Stimulated activated CD4-positive, alpha-beta T cell treated with anti-CD3 and anti-CD28 coated beads, Interleukin-12 subunit alpha, Interleukin-12 subunit beta, amount 100 ng/mL, for 48 hours (primary cell): ENCODE results near the gene ACVR1B.

Experiments
- DNase-seq, 3 donors: peaks; one replicate each; pipeline ENCODE4 v3.0.0-alpha.2; 2020; ENCODE audit warnings: low read depth in 2 of 3, low spot score in 1 of 3

Gene ACVR1B

DNA sequence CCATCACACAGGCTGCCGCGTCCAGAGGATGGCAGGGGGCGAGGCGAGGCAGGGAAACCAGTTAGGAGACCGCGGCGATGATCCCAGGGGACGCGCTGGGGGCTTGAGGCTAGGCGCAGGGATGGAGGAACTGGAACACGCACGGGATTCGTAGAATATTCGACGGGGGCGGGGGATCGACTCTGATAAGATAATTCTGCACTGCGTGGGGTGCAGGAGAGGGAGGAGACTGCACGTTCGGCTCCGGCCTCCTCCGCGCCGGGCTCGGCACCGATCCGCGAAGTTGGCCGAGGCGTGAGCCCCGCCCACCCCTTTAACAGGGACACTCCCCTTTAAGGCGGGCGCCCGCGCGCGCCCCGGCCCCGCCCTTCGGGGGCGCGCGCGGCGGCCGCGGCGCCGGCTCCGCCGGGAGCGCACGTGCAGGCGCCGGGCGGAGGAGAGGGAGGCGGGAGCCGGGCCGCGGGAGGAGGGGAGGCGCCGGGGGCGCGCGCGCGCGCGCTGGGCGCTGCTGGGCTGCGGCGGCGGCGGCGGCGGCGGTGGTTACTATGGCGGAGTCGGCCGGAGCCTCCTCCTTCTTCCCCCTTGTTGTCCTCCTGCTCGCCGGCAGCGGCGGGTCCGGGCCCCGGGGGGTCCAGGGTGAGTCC lies at the start of gene ACVR1B:
Gene ACVR1B (plus strand): TSS at position 501 of the 644 bp plus-strand sequence. CDS start 45 bp downstream, at position 546.
- DNase-seq, result peak; percentile 79 to 86 (median 84)

- no peak for DNase-seq
These were observed 49.6 kb upstream of the ACVR1B start for GRCh38 chr12:51901881-51902280.

DNA sequence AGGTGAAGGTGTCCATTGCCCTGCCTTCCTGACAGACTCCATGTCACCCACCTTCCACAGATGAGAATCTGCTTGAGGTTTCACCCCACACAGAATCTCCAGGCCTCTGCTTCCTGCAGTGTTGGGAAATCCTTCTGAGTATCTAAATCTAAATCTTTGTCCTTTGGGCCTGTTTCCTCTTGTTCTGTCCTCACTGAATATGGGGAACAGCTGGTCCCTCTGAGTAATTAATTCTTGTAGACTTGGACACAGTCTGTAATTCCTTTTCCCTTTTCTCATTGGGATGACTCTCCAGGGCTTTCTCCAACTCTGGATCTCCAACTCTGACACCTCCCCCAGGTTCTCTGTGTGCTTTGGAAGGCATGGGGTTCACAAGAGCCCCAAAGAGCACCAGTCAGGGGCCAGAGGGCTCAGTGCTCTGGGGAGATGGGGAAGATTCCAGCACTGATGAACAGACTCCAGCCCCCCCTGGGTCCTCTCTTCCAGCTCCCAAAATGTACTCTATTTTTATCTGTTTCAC lies 46.5 kb upstream of the ACVR1B start:
- DNase-seq, result no peak

GRCh38 chr12:51905471-51906429 lies 45.7 kb upstream of the ACVR1B start:
- DNase-seq, result no peak

DNA sequence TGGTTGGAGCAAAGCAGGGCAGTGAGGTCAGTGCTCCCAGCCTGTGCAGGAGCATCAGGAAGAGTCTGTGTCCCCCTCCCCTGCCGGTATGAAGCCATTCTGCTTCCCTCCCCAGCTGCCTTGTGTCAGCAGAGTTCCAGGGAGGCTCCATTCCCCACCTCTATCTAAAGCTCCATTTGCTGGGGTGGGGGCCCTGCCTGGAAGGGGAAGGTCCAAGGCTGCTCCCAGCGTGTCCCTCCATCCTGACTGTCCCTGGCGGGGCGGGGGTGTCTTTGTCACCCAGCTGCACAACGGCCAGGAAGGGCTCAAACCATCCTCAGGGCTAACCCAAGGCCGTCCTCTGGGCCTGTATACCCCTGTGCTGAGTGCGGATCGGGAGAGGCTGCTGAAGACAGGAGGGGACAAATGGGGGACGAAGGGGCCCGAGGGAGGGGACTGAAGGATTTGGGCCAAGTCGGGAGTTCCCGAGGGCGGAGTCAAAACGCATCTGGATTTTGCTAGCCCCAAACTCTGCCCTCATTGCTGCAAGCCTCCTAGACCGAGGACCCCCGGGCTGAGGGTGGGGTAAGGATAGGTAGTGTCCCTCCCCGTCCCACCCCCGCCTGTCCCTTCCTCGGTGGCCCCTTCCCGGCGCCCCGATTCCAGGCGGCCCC lies 44.9 kb upstream of the ACVR1B start:
- no peak for DNase-seq

DNA sequence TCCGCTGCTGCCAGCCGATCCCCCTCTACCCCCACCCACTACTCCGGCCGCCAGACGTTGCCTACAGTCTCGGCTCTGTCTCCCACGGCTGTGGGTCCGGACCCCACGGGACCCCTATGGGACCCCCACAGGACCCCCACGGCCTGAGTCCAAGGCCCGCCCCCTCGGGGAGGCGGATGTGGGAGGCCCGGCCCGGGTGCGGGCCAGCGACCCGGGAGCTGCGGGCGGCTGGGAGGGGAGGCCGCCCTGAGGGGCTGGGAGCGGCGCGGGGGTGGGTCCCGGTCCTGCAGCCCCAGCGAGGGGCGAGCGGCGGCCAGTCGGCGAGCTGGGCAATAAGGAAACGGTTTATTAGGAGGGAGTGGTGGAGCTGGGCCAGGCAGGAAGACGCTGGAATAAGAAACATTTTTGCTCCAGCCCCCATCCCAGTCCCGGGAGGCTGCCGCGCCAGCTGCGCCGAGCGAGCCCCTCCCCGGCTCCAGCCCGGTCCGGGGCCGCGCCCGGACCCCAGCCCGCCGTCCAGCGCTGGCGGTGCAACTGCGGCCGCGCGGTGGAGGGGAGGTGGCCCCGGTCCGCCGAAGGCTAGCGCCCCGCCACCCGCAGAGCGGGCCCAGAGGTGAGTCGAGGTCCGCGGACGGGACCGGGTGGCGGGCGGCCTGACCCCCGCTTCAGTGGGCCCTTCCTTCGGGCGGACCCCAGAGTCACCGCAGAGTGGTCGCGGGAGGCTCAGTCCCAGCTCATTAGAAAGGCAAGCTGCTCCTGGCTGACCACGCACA lies 44.2 kb upstream of the ACVR1B start, which contains the start of gene ACVRL1:
Gene ACVRL1 (plus strand): TSS at position 422 of the 773 bp plus-strand sequence. CDS start 4,971 bp downstream, outside the sequence.
- DNase-seq, result no peak

DNA sequence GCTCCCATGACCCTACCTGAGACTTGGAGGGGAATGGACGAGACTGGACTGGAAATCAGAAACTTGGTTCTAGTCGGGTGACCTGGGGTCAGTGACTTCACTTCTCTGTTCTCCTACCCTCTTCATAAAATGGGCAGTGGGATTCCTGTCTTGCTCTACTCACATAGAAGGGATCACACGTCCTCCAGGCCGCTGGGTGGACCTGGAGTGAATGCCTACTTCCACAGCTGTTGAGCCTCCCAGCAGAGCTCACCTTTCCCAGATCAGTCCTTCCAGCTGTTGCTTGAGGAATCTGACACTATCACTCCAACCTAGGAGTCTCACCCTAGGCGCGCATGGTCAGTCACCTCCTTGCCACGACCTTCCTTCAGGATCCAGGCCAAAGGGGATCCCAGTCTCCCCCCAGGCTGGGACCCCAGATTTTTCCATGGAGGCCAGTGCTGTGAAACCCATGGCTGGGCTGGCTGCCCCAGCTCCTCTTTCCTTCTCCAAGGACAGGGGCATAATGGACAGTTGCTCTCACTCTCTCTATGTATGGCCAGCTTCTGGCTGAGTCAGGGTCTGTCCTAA lies 43.6 kb upstream of the ACVR1B start:
- DNase-seq, result no peak

DNA sequence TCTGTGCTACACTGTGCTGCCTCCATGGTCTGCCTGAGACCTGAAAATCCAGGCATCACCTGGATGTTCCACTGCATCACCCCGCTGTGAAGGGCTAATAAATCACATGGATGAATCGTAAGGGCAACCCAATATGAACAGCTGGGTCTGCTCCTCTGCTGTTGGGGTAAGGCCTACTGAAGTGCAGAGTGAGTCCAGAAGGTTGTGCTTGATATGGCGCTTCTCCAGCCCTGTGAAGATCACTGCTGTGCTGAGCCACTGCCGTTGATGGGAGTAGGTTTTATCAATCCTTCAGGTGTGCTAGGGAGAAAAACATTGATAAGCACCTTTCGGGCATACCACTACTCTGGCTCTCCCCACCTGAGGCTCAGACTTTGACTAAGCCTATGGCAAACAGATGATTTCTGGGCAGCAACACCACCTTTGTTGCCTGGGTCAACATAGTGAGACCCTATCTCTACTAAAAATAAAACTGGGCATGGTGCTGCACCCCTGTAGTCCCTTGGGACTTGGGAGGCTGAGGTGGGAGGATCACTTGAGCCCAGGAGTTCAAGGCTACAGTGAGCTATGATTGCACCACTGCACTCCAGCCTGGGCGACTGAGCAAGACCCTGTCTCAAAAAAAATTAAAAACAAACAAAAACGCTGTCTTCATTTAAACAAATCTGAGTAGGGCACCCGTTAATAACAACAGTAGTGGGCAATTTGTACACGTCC lies 42.5 kb upstream of the ACVR1B start:
- no peak for DNase-seq

- DNase-seq, result no peak
These were observed 41.3 kb upstream of the ACVR1B start for GRCh38 chr12:51910168-51910567.

GRCh38 chr12:51910691-51911090 lies 40.8 kb upstream of the ACVR1B start:
- no peak for DNase-seq

- no peak for DNase-seq
These were observed 40.2 kb upstream of the ACVR1B start for GRCh38 chr12:51911307-51911706.

DNA sequence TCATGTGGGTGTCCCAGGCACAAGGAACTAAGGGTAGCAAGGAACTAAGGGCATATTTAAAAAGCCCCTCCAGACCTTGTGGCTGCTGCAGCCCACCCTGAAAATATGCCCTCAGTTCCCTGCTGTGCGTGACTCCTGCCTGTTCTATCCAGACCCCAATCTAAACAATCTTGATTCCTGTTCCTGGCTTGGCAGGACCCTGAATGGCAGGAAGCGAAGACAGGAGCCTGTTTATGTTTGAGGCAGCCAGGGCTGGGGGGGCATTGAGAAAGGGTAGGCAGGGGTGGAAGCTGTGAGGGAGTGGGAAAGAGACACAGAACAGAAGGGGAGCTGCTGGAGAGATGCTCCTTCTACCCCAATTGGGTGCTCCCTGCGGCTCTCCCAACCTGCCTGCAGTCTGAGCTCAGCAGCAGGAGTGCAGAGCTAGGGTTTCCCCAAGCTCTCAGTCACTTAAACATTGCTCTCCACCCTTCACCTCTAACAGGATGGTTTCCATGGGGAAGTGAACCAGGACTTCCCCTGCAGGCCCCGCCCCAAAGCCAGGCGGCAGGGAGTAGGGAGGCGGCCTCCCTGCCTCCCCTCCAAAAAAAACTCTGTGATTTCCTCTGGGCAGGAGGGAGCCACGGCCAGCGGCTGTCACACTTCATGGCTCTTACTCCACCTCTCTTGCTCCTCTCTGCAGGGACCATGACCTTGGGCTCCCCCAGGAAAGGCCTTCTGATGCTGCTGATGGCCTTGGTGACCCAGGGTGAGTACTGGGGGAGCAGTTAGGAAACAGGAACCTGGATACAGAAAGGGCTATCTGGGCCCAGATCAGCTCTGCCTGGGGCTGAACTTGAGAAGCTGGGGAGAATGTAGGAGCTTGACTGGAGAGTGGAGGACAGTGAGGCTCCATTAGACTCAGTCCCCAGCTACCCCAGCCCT lies 39.4 kb upstream of the ACVR1B start:
- no peak for DNase-seq

GRCh38 chr12:51913071-51914033 lies 38.1 kb upstream of the ACVR1B start:
- no peak for DNase-seq

- DNase-seq, result no peak
These were observed 37.2 kb upstream of the ACVR1B start for GRCh38 chr12:51914034-51914923.

GRCh38 chr12:51915003-51915625 lies 36.4 kb upstream of the ACVR1B start:
- no peak for DNase-seq

DNA sequence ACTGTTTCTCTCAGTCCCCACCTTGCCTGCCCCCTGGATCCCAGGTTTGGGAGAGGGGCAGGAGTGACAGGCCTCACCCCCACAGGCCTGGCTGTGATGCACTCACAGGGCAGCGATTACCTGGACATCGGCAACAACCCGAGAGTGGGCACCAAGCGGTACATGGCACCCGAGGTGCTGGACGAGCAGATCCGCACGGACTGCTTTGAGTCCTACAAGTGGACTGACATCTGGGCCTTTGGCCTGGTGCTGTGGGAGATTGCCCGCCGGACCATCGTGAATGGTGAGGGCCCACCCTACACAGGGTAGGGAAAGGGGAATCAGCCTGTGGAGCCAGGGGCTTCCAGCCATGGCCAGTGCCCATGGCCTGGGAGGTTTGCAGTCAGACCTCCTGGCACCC lies 35.5 kb upstream of the ACVR1B start:
- DNase-seq, result no peak
